SK-N-SH treated with all-trans-retinoic acid at 6 μM for 48 hours (cell line): Measurements from ENCODE around the gene FLNC.
A peak's percentile ranks its signal among the peaks of the same experiment; 100 is the strongest.

ENCODE experiments used
- ATAC-seq: fragments of 200-7000 bp; cut with Tn5 transposase; 3 replicates; pipeline ENCODE4 v1.9.1; 2020; ENCODE audit warnings: mild to moderate bottlenecking, moderate library complexity
- ARNTL ChIP-seq: fragments of 450-650 bp; formaldehyde crosslinking; IDR thresholded peaks from 2 replicates; pipeline ENCODE4 v1.5.0; 2020; ENCODE audit warnings: low read depth, mild to moderate bottlenecking, moderate library complexity, borderline replicate concordance
- BACH2 ChIP-seq: fragments of 250-450 bp; sonication (Bioruptor Pico); IDR thresholded peaks from 2 replicates; pipeline ENCODE4 v1.9.0; 2021; ENCODE audit warnings: mild to moderate bottlenecking, borderline replicate concordance
- CREB5 ChIP-seq: fragments of 250-450 bp; sonication (Bioruptor Pico); IDR thresholded peaks from 2 replicates; pipeline ENCODE4 v1.5.1; 2020; ENCODE audit warnings: low read depth, mild to moderate bottlenecking, moderate library complexity
- ESRRG ChIP-seq: fragments of 250-450 bp; sonication (Bioruptor Pico); IDR thresholded peaks from 2 replicates; pipeline ENCODE4 v1.6.1; 2021; ENCODE audit warnings: mild to moderate bottlenecking
- GLIS3 ChIP-seq: fragments of 250-450 bp; sonication (Bioruptor Pico); IDR thresholded peaks from 2 replicates; pipeline ENCODE4 v1.5.0; 2020; ENCODE audit warnings: mild to moderate bottlenecking, moderate library complexity
- ISL1 ChIP-seq: fragments of 250-450 bp; sonication (Bioruptor Pico); IDR thresholded peaks from 2 replicates; pipeline ENCODE4 v2.1.2; 2022; ENCODE audit warnings: mild to moderate bottlenecking, moderate library complexity
- OSR1 ChIP-seq: fragments of 250-450 bp; sonication (Bioruptor Pico); IDR thresholded peaks from 2 replicates; pipeline ENCODE4 v1.8.0; 2022; ENCODE audit warnings: moderate library complexity, mild to moderate bottlenecking, inconsistent platforms
- PATZ1 ChIP-seq: fragments of 250-450 bp; sonication (Bioruptor Pico); IDR thresholded peaks from 2 replicates; pipeline ENCODE4 v1.8.0; 2020; ENCODE audit warnings: mild to moderate bottlenecking, moderate library complexity, borderline replicate concordance
- POU6F1 ChIP-seq: fragments of 250-450 bp; sonication (Bioruptor Pico); IDR thresholded peaks from 2 replicates; pipeline ENCODE4 v1.8.0; 2021; ENCODE audit warnings: low read depth, mild to moderate bottlenecking, moderate library complexity, borderline replicate concordance
- PPARA ChIP-seq: fragments of 250-450 bp; sonication (Bioruptor Pico); IDR thresholded peaks from 2 replicates; pipeline ENCODE4 v1.5.0; 2020; ENCODE audit warnings: mild to moderate bottlenecking, borderline replicate concordance
- RARB ChIP-seq: fragments of 250-450 bp; sonication (Bioruptor Pico); IDR thresholded peaks from 2 replicates; pipeline ENCODE4 v1.8.0; 2021; ENCODE audit warnings: mild to moderate bottlenecking, moderate library complexity
- TCF4 ChIP-seq: fragments of 250-450 bp; sonication (Bioruptor Pico); IDR thresholded peaks from 2 replicates; pipeline ENCODE4 v1.8.0; 2021; ENCODE audit warnings: mild to moderate bottlenecking, moderate library complexity, borderline replicate concordance
- TOX ChIP-seq: fragments of 250-450 bp; sonication (Bioruptor Pico); IDR thresholded peaks from 2 replicates; pipeline ENCODE4 v1.8.0; 2021; ENCODE audit warnings: mild to moderate bottlenecking, moderate library complexity, borderline replicate concordance
- TSHZ2 ChIP-seq: fragments of 250-450 bp; sonication (Bioruptor Pico); IDR thresholded peaks from 2 replicates; pipeline ENCODE4 v1.5.0; 2020; ENCODE audit warnings: mild to moderate bottlenecking, moderate library complexity
- ZC3H10 ChIP-seq: fragments of 250-450 bp; sonication (Bioruptor Pico); IDR thresholded peaks from 2 replicates; pipeline ENCODE4 v1.5.1; 2021; ENCODE audit warnings: mild to moderate bottlenecking, moderate library complexity
- ZFP3 ChIP-seq: fragments of 250-450 bp; sonication (Bioruptor Pico); IDR thresholded peaks from 2 replicates; pipeline ENCODE4 v1.5.0; 2020; ENCODE audit warnings: mild to moderate bottlenecking, moderate library complexity
- ZFP30 ChIP-seq: fragments of 450-650 bp; formaldehyde crosslinking; IDR thresholded peaks from 2 replicates; pipeline ENCODE4 v1.5.0; 2022; ENCODE audit warnings: mild to moderate bottlenecking, moderate library complexity
- ZNF70 ChIP-seq: fragments of 450-650 bp; formaldehyde crosslinking; IDR thresholded peaks from 2 replicates; pipeline ENCODE4 v1.5.0; 2020; ENCODE audit warnings: mild to moderate bottlenecking, moderate library complexity
- ZNF8 ChIP-seq: fragments of 450-650 bp; formaldehyde crosslinking; IDR thresholded peaks from 2 replicates; pipeline ENCODE4 v1.5.0; 2020; ENCODE audit warnings: mild to moderate bottlenecking, moderate library complexity

Gene FLNC

GRCh38 chr7:128781851-128782250 lies 48.4 kb upstream of the FLNC start (continued):
- TF ChIP-seq CREB5 (CRISPR knock-in tag) (no peak), ZNF8 (no peak), ISL1 (CRISPR knock-in tag) (no peak), TCF4 (CRISPR knock-in tag) (no peak)

- TF ChIP-seq ZC3H10 (CRISPR knock-in tag): no peak
- TF ChIP-seq ZFP30 (CRISPR knock-in tag): no peak
- TF ChIP-seq ZNF70 (CRISPR knock-in tag): no peak
- no peak for TF ChIP-seq CREB5 (CRISPR knock-in tag)
- TF ChIP-seq PPARA (CRISPR knock-in tag): no peak
- no peak for TF ChIP-seq ESRRG (CRISPR knock-in tag)
- no peak for TF ChIP-seq ISL1 (CRISPR knock-in tag)
- no peak for TF ChIP-seq ZFP3 (CRISPR knock-in tag)
- TF ChIP-seq TCF4 (CRISPR knock-in tag): no peak
- no peak for TF ChIP-seq RARB
- no peak for TF ChIP-seq GLIS3 (CRISPR knock-in tag)
- no peak for TF ChIP-seq TSHZ2 (CRISPR knock-in tag)
- TF ChIP-seq POU6F1: no peak
- peak; percentile 95 for ATAC-seq
Observed at GRCh38 chr7:128783143-128783861, 46.9 kb upstream of the FLNC start.

- ATAC-seq: no peak
- TF ChIP-seq TOX (CRISPR knock-in tag): no peak
- no peak for TF ChIP-seq ZC3H10 (CRISPR knock-in tag)
- no peak for TF ChIP-seq POU6F1
- TF ChIP-seq TCF4 (CRISPR knock-in tag): no peak
- no peak for TF ChIP-seq ZNF70 (CRISPR knock-in tag)
- no peak for TF ChIP-seq RARB
- no peak for TF ChIP-seq OSR1
- TF ChIP-seq ESRRG (CRISPR knock-in tag): no peak
Observed at GRCh38 chr7:128785738-128786137, 44.5 kb upstream of the FLNC start.

GRCh38 chr7:128788446-128789412 lies 41.5 kb upstream of the FLNC start:
- TF ChIP-seq BACH2 (no peak), PATZ1 (CRISPR knock-in tag) (no peak), ARNTL (CRISPR knock-in tag) (no peak), ZNF70 (CRISPR knock-in tag) (no peak), OSR1 (no peak), ZC3H10 (CRISPR knock-in tag) (no peak), RARB (no peak), CREB5 (CRISPR knock-in tag) (no peak)
- no peak for ATAC-seq
